HepG2 (cell line): Measurements from ENCODE around the gene THRSP. TPM values are rescaled to one million over a fixed set of nuclear protein-coding genes. Genes with fewer than 3 reads are reported as not detected.

Experiments
- ATAC-seq: fragments of 200-7000 bp; cut with Tn5 transposase; 3 replicates; pipeline ENCODE4 v1.9.1; 2020; ENCODE audit warnings: mild to moderate bottlenecking, moderate library complexity
- BruUV-seq: library from RNA; stranded (reverse); fragments of 400-500 nt; replicated peaks from 2 replicates; lab custom pipeline; 2021; lab: Mats Ljungman, UMichigan
- CTCF ChIA-PET: fragments of 300-600 bp; formaldehyde crosslinking; extraction: SDS; loops from one replicate; lab custom pipeline; 2021; ENCODE audit warnings: low total read pairs, inconsistent platforms, low intra/inter-chr PET ratio; lab: Yijun Ruan, JAX
- POLR2A ChIA-PET: fragments of 350-600 bp; sonication (Branson Sonifier 250); formaldehyde crosslinking; loops from one replicate; lab custom pipeline; 2020; ENCODE audit warnings: antibody characterized with exemption, inconsistent platforms; lab: Yijun Ruan, JAX
- DNase-seq: peaks from one replicate; pipeline ENCODE4 v3.0.0-alpha.2; 2015; ENCODE audit warnings: low spot score
- FAIRE-seq: peaks from 3 replicates; lab custom pipeline; 2011; peaks lifted over from hg19 to GRCh38; lab: Jason Lieb, UNC
- H2AFZ ChIP-seq: one replicate; pipeline ENCODE4 v1.6.1; 2011; ENCODE audit warnings: low read length, inconsistent platforms
- H3K27ac ChIP-seq: fragments of 300-600 bp; 3 replicates; pipeline ENCODE4 v1.8.0; 2011; ENCODE audit warnings: mixed run types, mild to moderate bottlenecking, mixed read lengths, low read length, inconsistent platforms; ENCODE audit not compliant: insufficient read depth; ENCODE audit errors: extremely low read length
- H3K27me3 ChIP-seq, 2 experiments: fragments of 200-600 bp in 1 of 2; 2 replicates in 1 of 2; 3 replicates in 1 of 2; pipeline versions ENCODE4 v1.6.0 to v1.8.0; 2011; ENCODE audit warnings: low read length in 2 of 2, mild to moderate bottlenecking in 2 of 2, moderate library complexity in 2 of 2, inconsistent platforms in 1 of 2; ENCODE audit not compliant: insufficient read depth in 2 of 2, control insufficient read depth in 1 of 2
- H3K36me3 ChIP-seq, 2 experiments: fragments of 200-600 bp in 1 of 2; replicated peaks in 1 of 2; 2 replicates in 1 of 2; 3 replicates in 1 of 2; pipeline versions ENCODE4 v1.5.1 to v1.8.0; 2011; ENCODE audit warnings: low read length in 2 of 2, inconsistent platforms in 1 of 2; ENCODE audit not compliant: insufficient read depth in 2 of 2, control insufficient read depth in 1 of 2
- H3K4me1 ChIP-seq: 2 replicates; pipeline ENCODE4 v1.5.1; 2012; ENCODE audit warnings: low read length, inconsistent platforms; ENCODE audit not compliant: insufficient read depth
- H3K4me2 ChIP-seq: 2 replicates; pipeline ENCODE4 v1.6.0; 2011; ENCODE audit warnings: low read depth, low read length, inconsistent platforms
- H3K4me3 ChIP-seq, 3 experiments: fragments of 200-600 bp in 1 of 3; sonication (generic), shearing (Covaris generic) in 1 of 3; replicated peaks in 1 of 3; 2 replicates each; pipeline ENCODE4 v1.5.1; 2011 to 2016; ENCODE audit warnings: low read length in 3 of 3, inconsistent platforms in 2 of 3, low read depth in 2 of 3, mild to moderate bottlenecking in 2 of 3, control low read depth in 1 of 3, mixed read lengths in 1 of 3; ENCODE audit not compliant: insufficient read depth in 1 of 3
- H3K79me2 ChIP-seq: one replicate; pipeline ENCODE4 v1.6.1; 2011; ENCODE audit warnings: low read length, inconsistent platforms; ENCODE audit not compliant: insufficient read depth
- H3K9ac ChIP-seq: 2 replicates; pipeline ENCODE4 v1.6.0; 2011; ENCODE audit warnings: mild to moderate bottlenecking, low read depth, low read length, inconsistent platforms; ENCODE audit not compliant: insufficient read depth
- H3K9me3 ChIP-seq: 2 replicates; pipeline ENCODE4 v1.5.1; 2012; ENCODE audit warnings: mild to moderate bottlenecking, low read length
- H4K20me1 ChIP-seq: 2 replicates; pipeline ENCODE4 v1.6.0; 2011; ENCODE audit warnings: inconsistent platforms, mild to moderate bottlenecking, low read length, moderate library complexity; ENCODE audit not compliant: insufficient read depth
- EP300 ChIP-seq, 3 experiments: sonication (generic) in 1 of 3; formaldehyde crosslinking in 1 of 3; IDR thresholded peaks; 2 replicates each; pipeline versions ENCODE4 v1.5.1 to v1.6.1; 2011 to 2020; ENCODE audit warnings: low read depth in 2 of 3, low read length in 2 of 3, borderline replicate concordance in 1 of 3, improper control_type of control experiment in 1 of 3, mild to moderate bottlenecking in 1 of 3, missing genetic modification reagents in 1 of 3, moderate library complexity in 1 of 3
- GATAD1 ChIP-seq: IDR thresholded peaks from 2 replicates; pipeline ENCODE4 v1.6.1; 2016; ENCODE audit warnings: missing genetic modification reagents, missing compliant biosample characterization
- IRF9 ChIP-seq: sonication (generic); formaldehyde crosslinking; IDR thresholded peaks from 2 replicates; pipeline ENCODE4 v1.8.0; 2022; ENCODE audit warnings: missing genetic modification reagents, mild to moderate bottlenecking, borderline replicate concordance
- MXD4 ChIP-seq: IDR thresholded peaks from 2 replicates; pipeline ENCODE4 v1.6.1; 2016; ENCODE audit warnings: mild to moderate bottlenecking, missing biosample characterization, missing genetic modification reagents
- RXRB ChIP-seq: IDR thresholded peaks from 2 replicates; pipeline ENCODE4 v1.6.1; 2016; ENCODE audit warnings: borderline replicate concordance, missing genetic modification reagents, missing compliant biosample characterization
- SNAPC2 ChIP-seq: sonication (generic); formaldehyde crosslinking; IDR thresholded peaks from 2 replicates; pipeline ENCODE4 v1.8.1; 2022; ENCODE audit warnings: mild to moderate bottlenecking, missing genetic modification reagents
- SPEN ChIP-seq: sonication (generic); formaldehyde crosslinking; IDR thresholded peaks from 2 replicates; pipeline ENCODE4 v1.5.1; 2020; ENCODE audit warnings: low read depth, mild to moderate bottlenecking, missing genetic modification reagents
- ZGPAT ChIP-seq: IDR thresholded peaks from 2 replicates; pipeline ENCODE4 v1.6.1; 2016; ENCODE audit warnings: mild to moderate bottlenecking
- ZNF230 ChIP-seq: sonication (generic); formaldehyde crosslinking; IDR thresholded peaks from 2 replicates; pipeline ENCODE4 v1.4.0; 2020; ENCODE audit warnings: mild to moderate bottlenecking, missing genetic modification reagents
- ZNF275 ChIP-seq: sonication (generic); formaldehyde crosslinking; IDR thresholded peaks from 2 replicates; pipeline ENCODE4 v1.8.0; 2022; ENCODE audit warnings: missing genetic modification reagents, mild to moderate bottlenecking, inconsistent platforms, borderline replicate concordance
- ZNF790 ChIP-seq: sonication (generic); formaldehyde crosslinking; IDR thresholded peaks from 2 replicates; pipeline ENCODE4 v1.8.0; 2022; ENCODE audit warnings: missing genetic modification reagents, mild to moderate bottlenecking, borderline replicate concordance
- WGBS: methylation state at CpG from one replicate; pipeline ENCODE4 v1.1.6; 2017; ENCODE audit warnings: low lambda C conversion rate; 5-methylcytosine and 5-hydroxymethylcytosine counted together
- in situ Hi-C: cut with HindIII; loops from 2 replicates; pipeline ENCODE4 v1.10.0; 2017; ENCODE audit warnings: low pct_unique_long_range_greater_than_20kb; ENCODE audit not compliant: extremely low pct_ligation_motif_present
- intact Hi-C: fragments of 100-400 bp; cut with micrococcal nuclease; formaldehyde crosslinking; loops from one replicate; pipeline ENCODE4 v1.10.0; 2022; ENCODE audit not compliant: unreplicated experiment
- polyA plus RNA-seq, 8 experiments: library from polyadenylated mRNA; depleted of rRNA in 3 of 8; stranded (reverse) in 7 of 8; unstranded in 1 of 8; fragments of >200 nt; fragmentation: Illumina TruSeq in 4 of 8; extraction: Trizol in 4 of 8; gene quantifications; 2 replicates each; pipeline versions ENCODE4 v1.2.1 to v1.2.3, GENCODE V29; 2011 to 2016; ENCODE audit warnings: low read depth in 4 of 8, missing spikeins in 1 of 8, mixed read lengths in 1 of 8; ENCODE audit not compliant: insufficient read depth in 1 of 8
- total RNA-seq, 5 experiments: library from RNA; depleted of rRNA; stranded (reverse); fragments of >200 nt; fragmentation: Illumina TruSeq; extraction: Trizol; gene quantifications; 2 replicates each; pipeline ENCODE4 v1.2.3, GENCODE V29; 2016; ENCODE audit warnings: low read depth in 1 of 5
- TF ChIP-seq, protein P1 (sequence below): IDR thresholded peaks from 2 replicates; pipeline ENCODE4 v1.6.1; 2016; ENCODE audit warnings: missing compliant biosample characterization, missing genetic modification reagents, borderline replicate concordance
- TF ChIP-seq, protein P2 (sequence below), 2 experiments: sonication (generic) in 1 of 2; formaldehyde crosslinking in 1 of 2; IDR thresholded peaks; 2 replicates each; pipeline versions ENCODE4 v1.4.0 to v1.6.1; 2018 to 2020; ENCODE audit warnings: missing genetic modification reagents in 2 of 2, borderline replicate concordance in 1 of 2, low read depth in 1 of 2, mild to moderate bottlenecking in 1 of 2, missing biosample characterization in 1 of 2

THRSP gene
- total and polyA plus RNA-seq, 2 of the 13 experiments (the other 11 are each of a cell fraction or from before 2014, with no cell fraction given), result 0.13 to 0.58 TPM

- TF ChIP-seq MXD4, result peak; percentile 61; the same call in 1 of the 2 replicates
- peak; percentile 60; the same call in 1 of the 2 replicates for TF ChIP-seq GATAD1
- no peak for TF ChIP-seq SNAPC2
- TF ChIP-seq RXRB (CRISPR knock-in tag), result peak; percentile 54; the same call in 1 of the 2 replicates
- TF ChIP-seq, protein P1, sequence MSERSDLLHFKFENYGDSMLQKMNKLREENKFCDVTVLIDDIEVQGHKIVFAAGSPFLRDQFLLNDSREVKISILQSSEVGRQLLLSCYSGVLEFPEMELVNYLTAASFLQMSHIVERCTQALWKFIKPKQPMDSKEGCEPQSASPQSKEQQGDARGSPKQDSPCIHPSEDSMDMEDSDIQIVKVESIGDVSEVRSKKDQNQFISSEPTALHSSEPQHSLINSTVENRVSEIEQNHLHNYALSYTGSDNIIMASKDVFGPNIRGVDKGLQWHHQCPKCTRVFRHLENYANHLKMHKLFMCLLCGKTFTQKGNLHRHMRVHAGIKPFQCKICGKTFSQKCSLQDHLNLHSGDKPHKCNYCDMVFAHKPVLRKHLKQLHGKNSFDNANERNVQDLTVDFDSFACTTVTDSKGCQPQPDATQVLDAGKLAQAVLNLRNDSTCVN, result peak; percentile 27; the same call in 1 of the 2 replicates
- no peak for TF ChIP-seq ZNF790
- TF ChIP-seq ZGPAT (CRISPR knock-in tag), result peak; percentile 86; the same call in 1 of the 2 replicates
- TF ChIP-seq EP300 (IDR thresholded peaks at IDR 0.05; ENCODE audit: low read depth in 2 of 2, low read length in 2 of 2), result peak in 1 of 2 experiments; percentile 35; a peak in 1 of 4 replicates
- TF ChIP-seq EP300 (CRISPR knock-in tag; IDR thresholded peaks at IDR 0.05; ENCODE audit: borderline replicate concordance), result no peak
- TF ChIP-seq, all 625 proteins: peak for 203
Measured at GRCh38 chr11:78045851-78046485, 17.7 kb upstream of the THRSP start (continued).

DNA sequence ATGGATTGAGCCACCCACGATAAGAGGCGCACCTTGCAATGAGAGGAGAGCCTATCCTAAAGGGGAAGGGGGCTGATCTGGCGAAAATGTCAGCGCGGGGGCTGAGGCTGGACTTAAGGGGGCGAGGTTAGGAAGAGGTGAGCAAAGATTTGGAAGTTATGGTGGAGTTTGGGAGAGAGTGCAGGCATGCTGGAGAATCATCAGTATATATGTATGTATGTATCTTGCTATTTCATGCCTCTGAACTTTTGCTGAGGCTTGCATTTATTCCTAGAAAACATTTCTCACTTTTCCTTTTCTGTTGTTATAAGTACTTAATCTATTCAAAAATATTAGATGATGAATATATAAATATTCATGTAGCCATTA is 17.2 kb upstream of the THRSP start:
- peak overlapping the region; percentile 70 for H3K9ac ChIP-seq
- intact Hi-C loops, result loop anchor here (1.0 to 5.0 kb wide), 3 partner anchors 46 to 134 kb away; no protein-coding TSS in a partner anchor
- TF ChIP-seq ZNF275, result 0 out of 2 replicates have a peak, but pooled peaks have one; percentile 13
- TF ChIP-seq, protein P2, sequence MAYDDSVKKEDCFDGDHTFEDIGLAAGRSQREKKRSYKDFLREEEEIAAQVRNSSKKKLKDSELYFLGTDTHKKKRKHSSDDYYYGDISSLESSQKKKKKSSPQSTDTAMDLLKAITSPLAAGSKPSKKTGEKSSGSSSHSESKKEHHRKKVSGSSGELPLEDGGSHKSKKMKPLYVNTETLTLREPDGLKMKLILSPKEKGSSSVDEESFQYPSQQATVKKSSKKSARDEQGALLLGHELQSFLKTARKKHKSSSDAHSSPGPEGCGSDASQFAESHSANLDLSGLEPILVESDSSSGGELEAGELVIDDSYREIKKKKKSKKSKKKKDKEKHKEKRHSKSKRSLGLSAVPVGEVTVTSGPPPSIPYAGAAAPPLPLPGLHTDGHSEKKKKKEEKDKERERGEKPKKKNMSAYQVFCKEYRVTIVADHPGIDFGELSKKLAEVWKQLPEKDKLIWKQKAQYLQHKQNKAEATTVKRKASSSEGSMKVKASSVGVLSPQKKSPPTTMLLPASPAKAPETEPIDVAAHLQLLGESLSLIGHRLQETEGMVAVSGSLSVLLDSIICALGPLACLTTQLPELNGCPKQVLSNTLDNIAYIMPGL (CRISPR knock-in tag; IDR thresholded peaks at IDR 0.05; ENCODE audit: borderline replicate concordance in 1 of 2, low read depth in 1 of 2), result peak in 1 of 2 experiments; percentile 5; a peak in 1 of 4 replicates
- TF ChIP-seq SPEN, result peak; percentile 5; the same call in 1 of the 2 replicates
- no peak; the same call in 1 of the 2 replicates for TF ChIP-seq ZNF230 (CRISPR knock-in tag)
- TF ChIP-seq IRF9 (CRISPR knock-in tag), result 0 out of 2 replicates have a peak, but pooled peaks have one; percentile 11

More for the DNA sequence above, 17.2 kb upstream of the THRSP start:
- Histone ChIP-seq H3K27me3 (no peaks in the 10 kb centered on the region), H4K20me1 (no peaks in the 10 kb centered on the region), H3K79me2 (no peaks in the 10 kb centered on the region), H3K9me3 (no peaks in the 10 kb centered on the region), H3K4me3 (peak overlapping the region; percentile 43 to 77 (median 67)), H3K4me1 (peaks cover 70% of the 10 kb centered on the region), H2AFZ (peak overlapping the region; percentile 43), H3K4me2 (peak overlapping the region; percentile 100), H3K27ac (peak overlapping the region; percentile 35), H3K36me3 (no peaks in the 10 kb centered on the region)
- in situ Hi-C loops, result loop anchor here (5.0 kb wide), 1 partner anchor 39 kb away; no protein-coding TSS in a partner anchor
- ATAC-seq, result peak; percentile 61
- ChIA-PET CTCF (interaction anchor here (1.8 to 1.9 kb wide), 2 partner anchors 47 to 271 kb away, joined by 7 to 12 read pairs; no protein-coding TSS in a partner anchor), POLR2A (interaction anchor here (0.6 to 1.9 kb wide), 7 partner anchors 12 to 539 kb away, joined by 3 to 12 read pairs (median 3); partner anchors contain the start of gene INTS4)
- FAIRE-seq, result no peak
- no TSS peak for BruUV-seq
- WGBS, result 9% methylated on average over 6 of the region's 6 CpGs
- DNase-seq, result no peak
